GM12878 (cell line): ENCODE results near the gene C1QTNF3. TPM values are rescaled to one million over a fixed set of nuclear protein-coding genes. Genes with fewer than 3 reads are reported as not detected.

Experiments
- ATAC-seq: fragments of 200-7000 bp; cut with Tn5 transposase; 3 replicates; pipeline ENCODE4 v1.9.1; 2020; ENCODE audit warnings: mild to moderate bottlenecking, moderate library complexity
- BruUV-seq: library from RNA; stranded (reverse); fragments of 400-500 nt; replicated peaks from 2 replicates; lab custom pipeline; 2021; lab: Mats Ljungman, UMichigan
- CTCF ChIA-PET: fragments of 300-600 bp; sonication (Branson Sonifier 250); formaldehyde crosslinking; extraction: SDS; loops from one replicate; lab custom pipeline; 2021; ENCODE audit warnings: inconsistent platforms; lab: Yijun Ruan, JAX
- POLR2A ChIA-PET: fragments of 350-600 bp; formaldehyde crosslinking; extraction: SDS; loops from one replicate; lab custom pipeline; 2021; ENCODE audit warnings: inconsistent platforms; lab: Charles Lee
- RAD21 ChIA-PET: fragments of 300-600 bp; sonication (Branson Sonifier 250); formaldehyde crosslinking; loops from one replicate; lab custom pipeline; 2023; ENCODE audit warnings: antibody characterized with exemption; ENCODE audit not compliant: unreplicated experiment; lab: Charles Lee
- SMC1A ChIA-PET: fragments of 300-600 bp; sonication (Branson Sonifier 250); formaldehyde crosslinking; loops from one replicate; lab custom pipeline; 2023; ENCODE audit not compliant: unreplicated experiment, uncharacterized antibody; lab: Charles Lee
- DNase-seq: peaks from one replicate; pipeline ENCODE4 v3.0.0-alpha.2; 2011; ENCODE audit warnings: low read depth, low spot score
- FAIRE-seq: peaks from 3 replicates; lab custom pipeline; 2011; peaks lifted over from hg19 to GRCh38; lab: Jason Lieb, UNC
- H2AFZ ChIP-seq: 2 replicates; pipeline ENCODE4 v1.6.0; 2011; ENCODE audit warnings: low read depth, low read length, control low read depth; ENCODE audit not compliant: control insufficient read depth
- H3K27ac ChIP-seq: 2 replicates; pipeline ENCODE4 v1.5.1; 2011; ENCODE audit warnings: control low read depth; ENCODE audit not compliant: control insufficient read depth, insufficient read depth
- H3K27me3 ChIP-seq, 2 experiments: replicated peaks in 1 of 2; 2 replicates each; pipeline versions ENCODE4 v1.6.0 to v1.6.1; 2011; ENCODE audit warnings: low read length in 1 of 2; ENCODE audit not compliant: control insufficient read depth in 2 of 2, insufficient read depth in 2 of 2
- H3K36me3 ChIP-seq, 2 experiments: 2 replicates each; pipeline ENCODE4 v1.5.1; 2011; ENCODE audit warnings: low read length in 1 of 2; ENCODE audit not compliant: control insufficient read depth in 2 of 2, insufficient read depth in 2 of 2
- H3K4me1 ChIP-seq: 2 replicates; pipeline ENCODE4 v1.6.1; 2011; ENCODE audit warnings: mild to moderate bottlenecking, low read length, moderate library complexity, mixed read lengths; ENCODE audit not compliant: control insufficient read depth, insufficient read depth
- H3K4me2 ChIP-seq: 2 replicates; pipeline ENCODE4 v1.6.0; 2011; ENCODE audit warnings: control low read depth; ENCODE audit not compliant: control insufficient read depth, insufficient read depth
- H3K4me3 ChIP-seq: fragments of 200-600 bp; sonication (generic); 2 replicates; pipeline ENCODE4 v1.5.1; 2016
- H3K79me2 ChIP-seq: 2 replicates; pipeline ENCODE4 v1.6.0; 2011; ENCODE audit warnings: low read length; ENCODE audit not compliant: control insufficient read depth, insufficient read depth
- H3K9ac ChIP-seq: 2 replicates; pipeline ENCODE4 v1.8.0; 2011; ENCODE audit warnings: low read length, control low read depth, mixed read lengths; ENCODE audit not compliant: control insufficient read depth, insufficient read depth
- H3K9me3 ChIP-seq: replicated peaks from 3 replicates; pipeline ENCODE4 v1.5.1; 2011; ENCODE audit warnings: mild to moderate bottlenecking, low read length; ENCODE audit not compliant: control insufficient read depth, insufficient read depth
- H4K20me1 ChIP-seq: 2 replicates; pipeline ENCODE4 v1.6.0; 2011; ENCODE audit not compliant: control insufficient read depth, insufficient read depth
- BACH1 ChIP-seq: fragments of 450-650 bp; IDR thresholded peaks from 2 replicates; pipeline ENCODE4 v1.6.1; 2017; ENCODE audit warnings: mild to moderate bottlenecking, borderline replicate concordance
- CBFB ChIP-seq: IDR thresholded peaks from 2 replicates; pipeline ENCODE4 v1.6.1; 2016; ENCODE audit warnings: antibody characterized with exemption, low read depth
- ETV6 ChIP-seq, 2 experiments: fragments of 450-650 bp in 1 of 2; IDR thresholded peaks in 1 of 2; conservative IDR thresholded peaks in 1 of 2; 2 replicates each; pipeline ENCODE4 v1.6.1; 2014; ENCODE audit warnings: antibody characterized with exemption in 1 of 2, borderline replicate concordance in 1 of 2, low read depth in 1 of 2, mild to moderate bottlenecking in 1 of 2, moderate library complexity in 1 of 2
- FOXM1 ChIP-seq: IDR thresholded peaks from 2 replicates; pipeline ENCODE4 v1.6.1; 2012; ENCODE audit warnings: low read depth, mild to moderate bottlenecking, inconsistent platforms, low read length, moderate library complexity
- IRF4 ChIP-seq: IDR thresholded peaks from 2 replicates; pipeline ENCODE4 v1.6.1; 2011; ENCODE audit warnings: low read depth, low read length
- KLF5 ChIP-seq: fragments of 450-650 bp; IDR thresholded peaks from 2 replicates; pipeline ENCODE4 v1.6.1; 2014; ENCODE audit warnings: mild to moderate bottlenecking; ENCODE audit not compliant: partially characterized antibody
- MTA2 ChIP-seq: fragments of 450-650 bp; IDR thresholded peaks from 2 replicates; pipeline ENCODE4 v1.6.1; 2016; ENCODE audit warnings: low read depth, mild to moderate bottlenecking, moderate library complexity
- MYB ChIP-seq: fragments of 150-350 bp; IDR thresholded peaks from 2 replicates; pipeline ENCODE4 v1.6.1; 2014; ENCODE audit warnings: mild to moderate bottlenecking, low read depth, low read length, borderline replicate concordance
- NKRF ChIP-seq: fragments of 450-650 bp; conservative IDR thresholded peaks from 2 replicates; pipeline ENCODE4 v1.6.1; 2017; ENCODE audit warnings: mild to moderate bottlenecking, moderate library complexity
- RAD21 ChIP-seq: IDR thresholded peaks from 2 replicates; pipeline ENCODE4 v1.6.1; 2011; ENCODE audit warnings: mild to moderate bottlenecking, low read depth, low read length, moderate library complexity; ENCODE audit not compliant: insufficient read depth
- RCOR1 ChIP-seq: conservative IDR thresholded peaks from 2 replicates; pipeline ENCODE4 v1.6.1; 2012; ENCODE audit warnings: low read depth, low read length, improper control_type of control experiment
- STAT1 ChIP-seq: fragments of 450-650 bp; conservative IDR thresholded peaks from 2 replicates; pipeline ENCODE4 v1.6.1; 2014; ENCODE audit warnings: antibody characterized with exemption, mild to moderate bottlenecking
- SUPT20H ChIP-seq: IDR thresholded peaks from 2 replicates; pipeline ENCODE4 v1.6.1; 2011; ENCODE audit warnings: low read depth, mild to moderate bottlenecking, low read length, moderate library complexity, borderline replicate concordance; ENCODE audit not compliant: control insufficient read depth
- TARDBP ChIP-seq: IDR thresholded peaks from 2 replicates; pipeline ENCODE4 v1.6.1; 2016; ENCODE audit warnings: borderline replicate concordance
- WRNIP1 ChIP-seq: IDR thresholded peaks from 2 replicates; pipeline ENCODE4 v1.6.1; 2011; ENCODE audit warnings: low read depth, low read length, improper control_type of control experiment, borderline replicate concordance
- ZBTB11 ChIP-seq: fragments of 450-650 bp; formaldehyde crosslinking; IDR thresholded peaks from 2 replicates; pipeline ENCODE4 v1.5.0; 2022; ENCODE audit warnings: mild to moderate bottlenecking, missing genetic modification characterization
- ZNF622 ChIP-seq: fragments of 450-650 bp; IDR thresholded peaks from 2 replicates; pipeline ENCODE4 v1.6.1; 2017; ENCODE audit warnings: mild to moderate bottlenecking, inconsistent platforms
- WGBS: methylation state at CpG from one replicate; pipeline ENCODE4 v1.1.6; 2016; ENCODE audit warnings: low lambda C conversion rate; ENCODE audit not compliant: insufficient replicate concordance, insufficient coverage; ENCODE audit errors: missing lambda C conversion rate; 5-methylcytosine and 5-hydroxymethylcytosine counted together
- in situ Hi-C: fragments of 300-500 bp; cut with MboI; formaldehyde crosslinking; loops from 9 replicates; pipeline ENCODE4 v1.14.3; 2018; ENCODE audit warnings: mixed read lengths
- intact Hi-C: fragments of 100-400 bp; cut with micrococcal nuclease; formaldehyde crosslinking; loops from one replicate; pipeline ENCODE4 v1.14.2; 2022; ENCODE audit not compliant: unreplicated experiment
- polyA plus RNA-seq, 11 experiments: library from polyadenylated mRNA; depleted of rRNA in 4 of 11; unstranded in 6 of 11; stranded (reverse) in 5 of 11; fragments of >200 nt; fragmentation: Nextera tagmentation in 4 of 11; fragmentation: Illumina TruSeq in 1 of 11; extraction: Ambion mirVana in 4 of 11; extraction: Trizol in 1 of 11; gene quantifications; 1 replicate in 1 of 11; 2 replicates in 10 of 11; pipeline versions ENCODE4 v1.2.1 to v1.2.3, GENCODE V29; 2011 to 2016; ENCODE audit warnings: inconsistent platforms in 2 of 11, missing spikeins in 2 of 11, low read depth in 1 of 11
- total RNA-seq, 4 experiments: library from RNA; depleted of rRNA in 3 of 4; stranded (reverse); fragments of >200 nt in 3 of 4; fragmentation: Illumina TruSeq in 1 of 4; extraction: Trizol in 1 of 4; gene quantifications; 2 replicates each; pipeline versions ENCODE4 v1.2.1 to v1.2.3, GENCODE V29; 2013 to 2021

The C1QTNF3 gene
- total and polyA plus RNA-seq, 10 of the 15 experiments (the other 5 are each of a cell fraction or from before 2014, with no cell fraction given), result 0.39 to 6.3 (median 1.3) TPM

DNA sequence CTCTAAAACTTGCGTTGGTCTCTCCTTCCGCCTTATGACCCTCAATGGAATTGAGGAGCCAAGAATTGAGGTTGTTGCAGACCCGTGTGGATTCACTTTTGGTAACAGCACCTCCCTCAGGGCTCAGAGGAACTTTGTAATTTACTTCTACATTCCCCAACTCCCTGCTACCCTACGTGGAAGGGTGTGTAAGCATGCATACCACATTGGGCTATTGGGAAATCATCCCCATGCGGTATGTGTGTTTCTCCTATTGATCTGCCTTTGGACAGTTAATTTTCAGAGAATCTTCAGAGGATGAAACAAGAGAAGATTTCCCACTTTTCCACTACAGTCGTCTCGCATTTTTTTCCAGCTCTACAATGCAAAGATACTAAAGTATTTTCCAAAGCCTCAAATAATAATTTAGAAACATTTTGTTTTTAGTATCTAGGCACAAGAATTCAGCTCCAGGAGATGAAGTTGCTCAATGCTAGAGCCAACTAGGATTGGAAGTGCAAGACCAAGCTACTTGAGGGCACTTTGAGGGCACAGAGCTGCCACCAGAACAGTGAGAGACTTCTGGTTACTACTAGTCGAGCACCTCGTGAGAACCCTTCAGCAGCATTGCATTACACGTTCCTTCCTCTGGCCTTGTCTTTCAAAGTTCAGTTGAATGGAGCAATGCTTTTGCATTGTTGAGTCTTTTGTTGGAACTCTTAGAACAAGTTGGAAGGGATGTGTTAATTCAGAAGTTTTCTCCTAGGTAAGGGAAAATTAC is 3.4 kb downstream of the C1QTNF3 start:
- Histone ChIP-seq H3K4me3 (no peak overlapping the region), H3K4me1 (peaks cover 2% of the 10 kb centered on the region; the same call in 1 of the 2 replicates), H3K27me3 (no peaks in the 10 kb centered on the region), H3K9me3 (no peaks in the 10 kb centered on the region), H2AFZ (no peak overlapping the region), H3K27ac (no peak overlapping the region), H3K9ac (no peak overlapping the region), H3K36me3 (no peaks in the 10 kb centered on the region), H3K4me2 (no peak overlapping the region), H3K79me2 (no peaks in the 10 kb centered on the region), H4K20me1 (no peaks in the 10 kb centered on the region)
- no TSS peak for BruUV-seq
- RAD21 ChIA-PET, result no interaction called here
- TF ChIP-seq FOXM1 (no peak), RAD21 (no peak), RCOR1 (no peak), MTA2 (no peak), TARDBP (no peak), NKRF (no peak), KLF5 (no peak), STAT1 (no peak), ZBTB11 (CRISPR knock-in tag) (no peak), IRF4 (no peak), ETV6 (conservative IDR thresholded peaks at IDR 0.05 in 1 of 2, IDR thresholded peaks at IDR 0.05 in 1 of 2; ENCODE audit: borderline replicate concordance in 1 of 2, low read depth in 1 of 2) (no peak), CBFB (no peak), WRNIP1 (no peak), BACH1 (no peak), MYB (no peak), SUPT20H (no peak), ZNF622 (no peak)
- 72% methylated on average over 10 of the region's 10 CpGs for WGBS
- CTCF ChIA-PET, result interaction anchor here (1.2 kb wide), 1 partner anchor 9 kb away, joined by 3 read pairs; no protein-coding TSS in a partner anchor
- ATAC-seq, result no peak
- SMC1A ChIA-PET, result interaction anchor here (1.3 to 1.5 kb wide), 2 partner anchors 8 to 27 kb away, joined by 3 to 5 read pairs; no protein-coding TSS in a partner anchor
- no peak for FAIRE-seq
- POLR2A ChIA-PET, result no interaction called here
- DNase-seq, result no peak
- intact Hi-C loops (no loop called here), in situ Hi-C loops (no loop called here)
